ENCODE results near the gene VPS26A. TPM values are rescaled to one million over a fixed set of nuclear protein-coding genes. Genes with fewer than 3 reads are reported as not detected.

Gene VPS26A
- 44.9 and 49.0 TPM in 2 replicates for total RNA-seq

GRCh38 chr10:69123747-69124562 is at the start of gene VPS26A:
Gene VPS26A, plus strand, starts transcription at chr10:69124178. Its CDS starts 100 bp downstream, at chr10:69124278.

GRCh38 chr10:69087590-69088470 is 36.1 kb upstream of the VPS26A start, which contains the start of gene SRGN:
Gene SRGN, plus strand, starts transcription at chr10:69088103. Its CDS starts 55 bp downstream, at chr10:69088158.

GRCh38 chr10:69179743-69180524 is 56.0 kb downstream of the VPS26A start, which contains the start of gene SUPV3L1:
Gene SUPV3L1, plus strand, starts transcription at chr10:69180234. Its CDS starts 58 bp downstream, at chr10:69180292.

GRCh38 chr10:69220041-69220451 is 96.1 kb downstream of the VPS26A start, which contains the start of gene HKDC1:
Gene HKDC1, plus strand, starts transcription at chr10:69220332. Its CDS starts 104 bp downstream, at chr10:69220436.

Other genes with a start within 250 kb of the VPS26A start
- gene DDX50, start 222.9 kb upstream of the VPS26A start, total RNA-seq, result 75.9 and 90.2 TPM in 2 replicates
- 74.0 and 107 TPM in 2 replicates for gene DDX21, start 168.0 kb upstream of the VPS26A start, total RNA-seq
- gene KIFBP, start 135.4 kb upstream of the VPS26A start, total RNA-seq, result 42.2 and 55.6 TPM in 2 replicates
- 28.6 and 94.5 TPM in 2 replicates for gene SRGN, start 36.1 kb upstream of the VPS26A start, total RNA-seq
- 35.7 and 54.7 TPM in 2 replicates for gene SUPV3L1, start 56.1 kb downstream of the VPS26A start, total RNA-seq
- gene HKDC1, start 96.2 kb downstream of the VPS26A start, total RNA-seq, result 1.3 and 10.6 TPM in 2 replicates
- 129 and 210 TPM in 2 replicates for gene HK1, start 154.3 kb downstream of the VPS26A start, total RNA-seq

All from uterine smooth muscle cell (primary cell).